ENCODE measurements around the gene SYT14. TPM values are rescaled to one million over a fixed set of nuclear protein-coding genes. Genes with fewer than 3 reads are reported as not detected.

SYT14 gene
- total RNA-seq, 1 donor from 2014 or later, result 0.49 TPM

DNA sequence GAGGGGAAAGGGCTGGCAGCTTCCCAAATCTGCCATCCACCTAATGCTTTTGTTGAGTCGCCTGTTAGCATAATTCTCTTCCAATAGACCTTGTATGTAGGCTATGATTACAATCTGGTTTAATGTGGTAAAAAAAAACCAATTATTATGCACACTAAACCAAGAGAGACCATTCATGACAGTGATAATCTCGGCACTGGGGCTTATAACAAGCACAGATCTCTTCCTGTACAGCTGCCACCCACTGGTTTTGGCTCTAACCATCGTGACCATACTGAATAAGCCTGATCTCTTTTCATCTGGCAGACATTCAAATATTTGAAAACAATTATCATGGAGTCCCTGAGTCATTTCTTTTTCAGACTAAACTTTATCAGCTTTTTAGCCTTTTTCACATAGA, 12.0 kb upstream of the SYT14 start:
- no peaks in the 10 kb centered on the region for H3K36me3 ChIP-seq
- no peak overlapping the region for H3K27ac ChIP-seq
- DNase-seq (ENCODE audit: extremely low spot score in 2 of 2), result no peak
- TF ChIP-seq POLR2AphosphoS5 (IDR thresholded peaks at IDR 0.05; ENCODE audit: insufficient read depth in 1 of 2, low read depth in 1 of 2) (no peak), POLR2A (IDR thresholded peaks at IDR 0.05) (no peak)
- TF ChIP-seq, protein P1, sequence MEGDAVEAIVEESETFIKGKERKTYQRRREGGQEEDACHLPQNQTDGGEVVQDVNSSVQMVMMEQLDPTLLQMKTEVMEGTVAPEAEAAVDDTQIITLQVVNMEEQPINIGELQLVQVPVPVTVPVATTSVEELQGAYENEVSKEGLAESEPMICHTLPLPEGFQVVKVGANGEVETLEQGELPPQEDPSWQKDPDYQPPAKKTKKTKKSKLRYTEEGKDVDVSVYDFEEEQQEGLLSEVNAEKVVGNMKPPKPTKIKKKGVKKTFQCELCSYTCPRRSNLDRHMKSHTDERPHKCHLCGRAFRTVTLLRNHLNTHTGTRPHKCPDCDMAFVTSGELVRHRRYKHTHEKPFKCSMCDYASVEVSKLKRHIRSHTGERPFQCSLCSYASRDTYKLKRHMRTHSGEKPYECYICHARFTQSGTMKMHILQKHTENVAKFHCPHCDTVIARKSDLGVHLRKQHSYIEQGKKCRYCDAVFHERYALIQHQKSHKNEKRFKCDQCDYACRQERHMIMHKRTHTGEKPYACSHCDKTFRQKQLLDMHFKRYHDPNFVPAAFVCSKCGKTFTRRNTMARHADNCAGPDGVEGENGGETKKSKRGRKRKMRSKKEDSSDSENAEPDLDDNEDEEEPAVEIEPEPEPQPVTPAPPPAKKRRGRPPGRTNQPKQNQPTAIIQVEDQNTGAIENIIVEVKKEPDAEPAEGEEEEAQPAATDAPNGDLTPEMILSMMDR (IDR thresholded peaks at IDR 0.05), result no peak
- no peaks in the 10 kb centered on the region for H3K27me3 ChIP-seq
- no peaks in the 10 kb centered on the region for H3K9me3 ChIP-seq
- intact Hi-C loops (cut with DNase I), result no loop called here
- no peak overlapping the region for H3K4me3 ChIP-seq
- H3K4me1 ChIP-seq, result no peaks in the 10 kb centered on the region

DNA sequence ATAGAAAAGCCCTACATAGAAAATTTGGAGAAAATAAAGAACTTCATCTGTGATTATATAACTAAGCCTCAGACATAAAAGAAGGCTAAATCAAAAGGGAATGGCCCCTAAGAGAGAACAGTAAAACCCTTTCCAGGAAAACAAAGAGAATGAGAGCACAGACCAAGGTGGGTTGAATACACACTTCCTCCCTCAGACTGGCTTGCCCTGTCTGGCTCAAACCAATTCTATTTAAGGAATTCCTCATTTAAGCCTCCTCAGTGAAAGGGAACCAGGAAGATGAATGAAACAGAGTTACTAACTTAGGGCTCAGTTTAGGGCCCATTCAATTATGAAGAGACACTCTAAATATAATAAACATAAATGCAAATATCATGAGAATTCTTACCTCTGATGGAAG, 10.6 kb upstream of the SYT14 start:
- Histone ChIP-seq H3K4me3 (no peak overlapping the region), H3K36me3 (no peaks in the 10 kb centered on the region), H3K27me3 (no peaks in the 10 kb centered on the region), H3K27ac (no peak overlapping the region), H3K9me3 (no peaks in the 10 kb centered on the region), H3K4me1 (no peaks in the 10 kb centered on the region)
- no peak for TF ChIP-seq POLR2AphosphoS5 (IDR thresholded peaks at IDR 0.05; ENCODE audit: insufficient read depth in 1 of 2, low read depth in 1 of 2)
- TF ChIP-seq, protein P1 (IDR thresholded peaks at IDR 0.05), result no peak
- TF ChIP-seq POLR2A (IDR thresholded peaks at IDR 0.05), result no peak
- DNase-seq (ENCODE audit: extremely low spot score in 2 of 2), result no peak
- intact Hi-C loops (cut with DNase I), result no loop called here

DNA sequence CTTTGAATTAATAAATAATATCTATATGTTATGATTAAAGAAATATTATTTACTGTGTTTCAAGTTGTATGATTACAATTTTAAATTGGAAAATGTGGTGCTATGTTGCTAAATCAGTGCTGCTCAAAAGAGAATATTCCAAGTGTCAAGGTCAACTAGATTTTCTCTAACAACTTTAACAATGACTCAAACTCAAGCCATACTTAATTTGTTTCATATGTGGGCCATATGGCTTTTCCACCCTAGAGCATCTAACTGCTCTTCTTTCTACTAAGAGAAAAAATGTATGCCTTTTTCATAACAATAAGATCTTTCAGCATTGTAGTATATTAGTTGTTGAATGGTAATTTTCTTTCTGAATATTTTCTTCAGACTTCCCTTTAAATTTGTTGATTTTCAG, 8.3 kb upstream of the SYT14 start:
- Histone ChIP-seq H3K9me3 (no peaks in the 10 kb centered on the region), H3K27ac (no peak overlapping the region), H3K36me3 (no peaks in the 10 kb centered on the region), H3K4me1 (no peaks in the 10 kb centered on the region), H3K27me3 (no peaks in the 10 kb centered on the region), H3K4me3 (no peak overlapping the region)
- DNase-seq (ENCODE audit: extremely low spot score in 2 of 2), result no peak
- TF ChIP-seq, protein P1 (IDR thresholded peaks at IDR 0.05), result no peak
- TF ChIP-seq POLR2A (IDR thresholded peaks at IDR 0.05), result no peak
- intact Hi-C loops (cut with DNase I), result no loop called here

DNA sequence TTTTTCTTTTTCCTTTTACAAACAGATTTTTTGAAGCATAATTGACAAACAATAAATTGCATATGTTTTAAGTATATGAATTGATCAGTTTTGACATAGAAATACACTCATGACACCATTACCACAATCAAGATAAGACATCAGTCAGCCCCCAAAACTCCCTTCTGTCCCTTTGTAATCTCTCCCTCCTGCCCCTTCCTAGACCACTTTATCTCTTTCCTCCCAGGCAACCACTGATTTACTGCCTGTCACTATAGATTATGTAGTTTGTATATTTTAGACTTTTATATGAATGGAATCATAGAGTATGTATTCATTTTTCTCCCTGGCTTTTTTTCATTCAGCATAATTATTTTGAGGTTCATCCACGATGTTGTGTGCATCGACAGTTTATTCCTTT, 6.9 kb upstream of the SYT14 start:
- Histone ChIP-seq H3K4me1 (no peaks in the 10 kb centered on the region), H3K27ac (no peak overlapping the region), H3K36me3 (no peaks in the 10 kb centered on the region), H3K9me3 (no peaks in the 10 kb centered on the region), H3K27me3 (no peaks in the 10 kb centered on the region), H3K4me3 (no peak overlapping the region)
- TF ChIP-seq, protein P1 (IDR thresholded peaks at IDR 0.05), result no peak
- TF ChIP-seq POLR2AphosphoS5 (IDR thresholded peaks at IDR 0.05; ENCODE audit: insufficient read depth in 1 of 2, low read depth in 1 of 2) (no peak), POLR2A (IDR thresholded peaks at IDR 0.05) (no peak)
- intact Hi-C loops (cut with DNase I), result no loop called here
- DNase-seq (ENCODE audit: extremely low spot score in 2 of 2), result no peak

DNA sequence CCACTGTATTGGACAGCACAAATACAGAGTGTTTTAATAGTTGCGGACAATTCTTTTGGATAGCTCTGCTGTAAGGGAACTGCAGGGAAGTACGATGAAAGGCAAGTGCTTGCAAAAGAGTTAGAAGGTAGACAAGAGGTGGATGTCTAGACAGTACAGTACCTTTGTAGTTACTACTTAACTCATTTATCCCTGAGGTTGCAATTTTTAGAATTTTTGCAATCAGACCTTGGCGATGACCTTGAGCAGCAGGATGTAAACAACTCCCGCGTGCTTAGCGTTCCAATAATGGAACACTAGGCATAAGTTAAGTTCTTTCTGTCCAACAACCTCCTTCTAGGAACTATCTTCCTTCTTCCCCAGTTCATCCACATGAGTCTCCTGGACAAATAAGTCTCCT, 1.9 kb upstream of the SYT14 start:
- Histone ChIP-seq H3K4me1 (no peaks in the 10 kb centered on the region), H3K27me3 (no peaks in the 10 kb centered on the region), H3K9me3 (no peaks in the 10 kb centered on the region), H3K36me3 (no peaks in the 10 kb centered on the region), H3K4me3 (no peak overlapping the region), H3K27ac (no peak overlapping the region)
- intact Hi-C loops (cut with DNase I), result no loop called here
- TF ChIP-seq POLR2A (IDR thresholded peaks at IDR 0.05) (no peak), POLR2AphosphoS5 (IDR thresholded peaks at IDR 0.05; ENCODE audit: insufficient read depth in 1 of 2, low read depth in 1 of 2) (no peak)
- TF ChIP-seq, protein P1 (IDR thresholded peaks at IDR 0.05), result no peak
- no peak for DNase-seq (ENCODE audit: extremely low spot score in 2 of 2)

All from vagina (tissue), 2 donors.